ENCODE data around the gene EVI2A.
"Not testable (repeated sequence)": the region's sequence is repeated elsewhere in the genome, so short reads cannot be mapped to it uniquely, and the experiment has no call there.

The EVI2A gene

GRCh38 chr17:31311526-31311925 is 9.9 kb downstream of the EVI2A start:
- DNase-seq = no peak

GRCh38 chr17:31310886-31311285 is 10.5 kb downstream of the EVI2A start:
- DNase-seq = no peak

DNA sequence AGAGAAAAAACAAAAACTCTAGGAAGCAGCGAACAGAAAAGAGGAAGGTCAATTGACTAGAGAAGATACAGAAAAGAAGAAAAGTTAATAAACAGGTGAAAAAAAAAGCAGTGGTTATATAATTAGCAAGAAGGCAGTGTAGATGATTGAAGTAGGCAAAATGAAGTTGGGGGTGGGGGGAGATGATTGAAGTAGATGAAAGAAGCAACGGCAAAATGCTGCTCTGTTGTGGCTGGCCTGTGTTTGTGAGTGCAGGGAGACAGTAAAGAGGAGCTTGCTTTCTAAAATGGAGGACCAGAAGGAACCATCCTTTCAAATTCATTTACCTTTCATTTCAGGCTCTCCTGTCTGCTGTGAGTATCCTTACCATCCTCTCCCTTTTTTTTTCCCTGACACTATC is 11.2 kb downstream of the EVI2A start:
- no peak for DNase-seq

GRCh38 chr17:31309556-31309955 is 11.9 kb downstream of the EVI2A start:
- DNase-seq = no peak

- no peak for DNase-seq
Measured at GRCh38 chr17:31308372-31309334, 12.8 kb downstream of the EVI2A start.

DNA sequence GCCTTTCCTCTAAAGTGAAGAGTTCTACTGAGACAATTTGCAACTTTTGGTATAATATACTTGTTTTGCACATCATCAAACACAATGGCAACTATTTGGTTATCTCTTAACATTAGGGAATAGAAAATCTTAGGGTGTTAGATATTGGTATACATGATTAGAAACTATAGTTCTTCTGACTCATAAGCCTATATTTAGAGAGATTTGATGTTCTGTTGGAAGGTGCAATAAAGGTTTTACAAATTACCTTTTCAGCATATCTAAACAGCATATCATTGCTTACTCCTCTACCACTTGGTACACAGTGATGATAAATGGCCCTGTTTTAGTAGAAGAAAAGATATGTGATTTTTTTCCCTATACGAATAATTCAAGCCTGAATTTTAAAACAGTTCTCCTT is 13.8 kb downstream of the EVI2A start:
- DNase-seq = no peak

DNA sequence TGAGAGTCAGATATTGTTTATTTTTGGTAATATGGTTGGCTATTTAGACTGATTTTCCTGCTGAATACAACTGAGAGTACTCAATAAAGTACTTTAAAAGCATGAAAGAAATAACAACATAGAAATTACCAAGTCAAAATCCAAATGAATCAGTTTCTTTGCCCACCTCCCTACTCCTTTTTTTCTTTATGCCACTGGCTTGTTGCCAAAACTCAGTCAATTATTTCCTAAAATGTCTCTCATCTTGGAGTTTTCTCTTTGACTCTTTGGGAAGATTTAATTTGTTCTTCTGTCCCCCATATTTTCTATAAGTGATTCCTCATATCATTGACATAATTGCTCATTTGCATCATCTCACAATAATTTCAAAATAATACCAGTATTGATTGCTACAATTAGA is 21.8 kb downstream of the EVI2A start:
- no peak for DNase-seq

DNA sequence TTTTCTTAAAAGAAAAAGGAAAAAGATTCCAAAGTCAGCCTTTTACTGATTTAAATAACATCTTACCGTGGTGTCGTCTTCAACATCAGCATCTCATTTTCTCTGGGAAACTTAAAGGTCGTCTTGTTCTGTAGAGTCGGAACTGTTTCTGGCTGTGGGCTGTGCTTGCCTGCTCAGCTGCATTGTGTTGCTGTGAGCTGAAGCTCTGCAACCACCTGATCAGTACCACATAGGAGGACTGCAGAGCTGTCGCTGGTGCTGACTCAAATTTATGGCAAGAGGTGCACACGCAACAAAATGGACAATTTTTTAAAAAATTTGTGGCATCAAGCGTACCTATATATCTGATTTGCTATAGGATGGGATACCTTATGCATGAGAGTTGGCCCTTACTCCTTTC is 24.3 kb downstream of the EVI2A start, which contains the start of gene OMG:
Gene OMG (minus strand): TSS at position 150 of the 400 bp plus-strand sequence. CDS start 908 bp downstream, outside the sequence.
- DNase-seq = no peak

DNA sequence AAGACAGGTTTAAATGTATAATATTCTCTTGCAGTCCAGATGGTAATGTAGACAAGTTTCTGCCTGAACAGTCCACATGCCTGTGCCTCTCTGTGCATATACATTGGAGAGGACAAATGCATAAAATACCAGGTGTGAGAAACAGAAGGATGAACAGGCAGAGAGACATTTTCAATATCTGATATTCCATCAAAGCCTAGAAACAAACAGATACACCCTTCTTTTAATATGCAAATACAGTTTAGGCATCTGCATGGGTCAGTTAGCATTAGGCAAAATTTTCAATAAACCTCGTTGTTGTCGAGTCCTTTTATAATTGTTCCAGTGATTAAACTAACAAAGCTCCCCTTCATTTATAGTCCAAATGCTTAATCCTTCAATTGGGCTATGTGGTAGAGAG is 25.3 kb downstream of the EVI2A start:
- no peak for DNase-seq

DNA sequence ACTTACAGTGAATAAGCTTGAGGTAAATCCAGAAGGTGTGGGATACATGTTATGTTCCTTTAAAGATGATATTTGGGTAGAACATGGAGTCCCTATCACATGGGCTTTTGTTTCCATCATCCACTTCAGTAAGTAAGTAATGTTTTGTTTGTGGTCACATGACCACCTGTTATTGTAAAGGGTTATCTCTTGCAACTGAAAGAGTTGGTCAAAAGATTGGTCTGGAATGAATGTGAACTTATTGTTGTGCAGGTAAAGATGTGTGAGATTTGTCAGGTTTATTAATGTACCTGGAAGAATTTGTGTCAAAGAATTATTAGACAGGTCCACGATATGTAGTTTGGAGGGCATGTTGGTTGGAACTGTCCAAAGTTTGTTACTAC is 25.9 kb downstream of the EVI2A start:
- DNase-seq = no peak

- peak; percentile 77 for DNase-seq
Measured at GRCh38 chr17:31294820-31295488, 26.5 kb downstream of the EVI2A start.

GRCh38 chr17:31294231-31294630 is 27.2 kb downstream of the EVI2A start:
- DNase-seq = no peak

DNA sequence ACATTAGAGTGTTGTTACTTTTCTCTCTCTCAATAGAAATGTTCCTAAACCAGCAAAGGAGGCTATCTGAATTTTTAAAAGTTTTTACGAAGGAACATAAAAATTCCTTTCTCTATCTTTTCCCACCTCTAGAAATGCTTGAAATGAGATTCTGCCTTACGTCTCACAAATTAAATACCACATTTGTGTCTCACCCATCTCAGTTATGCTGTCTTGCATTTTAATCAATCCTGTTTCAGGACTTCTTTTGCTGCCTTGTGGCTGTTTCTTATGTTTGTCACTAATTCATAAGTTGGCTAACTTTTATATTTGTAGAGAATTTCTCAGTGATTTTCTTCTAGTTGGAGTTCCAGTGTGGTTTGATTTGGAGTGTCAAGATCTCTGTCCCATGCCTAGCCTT is 27.8 kb downstream of the EVI2A start:
- peak; percentile 62 for DNase-seq

GRCh38 chr17:31291820-31292219 is 29.6 kb downstream of the EVI2A start:
- peak; percentile 70 for DNase-seq

- DNase-seq = peak; percentile 18
Measured at GRCh38 chr17:31289790-31290189, 31.6 kb downstream of the EVI2A start.

DNA sequence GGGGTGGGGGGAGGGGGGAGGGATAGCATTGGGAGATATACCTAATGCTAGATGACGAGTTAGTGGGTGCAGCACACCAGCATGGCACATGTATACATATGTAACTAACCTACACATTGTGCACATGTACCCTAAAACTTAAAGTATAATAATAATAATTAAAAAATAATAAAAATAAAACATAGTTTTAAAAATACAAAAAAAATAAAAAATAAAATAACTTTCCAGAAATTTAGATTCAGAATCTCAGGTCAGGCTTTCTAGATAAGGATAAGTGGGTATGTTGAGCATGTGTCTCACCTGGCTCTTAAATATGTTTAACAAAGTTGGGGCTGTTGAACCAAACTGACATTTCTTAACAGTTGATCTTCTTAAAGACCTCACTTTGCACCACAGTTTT is 33.5 kb downstream of the EVI2A start:
- DNase-seq = not testable (repeated sequence)

GRCh38 chr17:31286587-31286986 is 34.8 kb downstream of the EVI2A start:
- DNase-seq = no peak

DNA sequence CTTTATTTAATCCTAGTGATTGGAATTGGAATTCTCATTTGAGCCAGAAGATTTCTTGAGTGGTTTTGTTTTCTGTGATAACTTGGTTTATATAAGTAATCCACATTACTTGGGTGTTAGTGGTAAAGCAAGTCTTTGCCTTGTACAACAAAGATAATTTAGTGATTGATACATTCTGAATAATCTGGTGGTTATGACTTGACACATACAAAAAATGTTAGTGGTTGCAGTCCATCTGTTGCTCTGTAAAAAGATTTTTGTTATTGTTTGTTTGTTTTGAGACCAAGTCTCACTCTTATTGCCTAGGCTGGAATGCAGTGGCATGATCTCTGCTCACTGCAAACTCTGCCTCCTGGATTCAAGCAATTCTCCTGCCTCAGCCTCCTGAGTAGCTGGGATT is 37.6 kb downstream of the EVI2A start:
- no peak for DNase-seq

DNA sequence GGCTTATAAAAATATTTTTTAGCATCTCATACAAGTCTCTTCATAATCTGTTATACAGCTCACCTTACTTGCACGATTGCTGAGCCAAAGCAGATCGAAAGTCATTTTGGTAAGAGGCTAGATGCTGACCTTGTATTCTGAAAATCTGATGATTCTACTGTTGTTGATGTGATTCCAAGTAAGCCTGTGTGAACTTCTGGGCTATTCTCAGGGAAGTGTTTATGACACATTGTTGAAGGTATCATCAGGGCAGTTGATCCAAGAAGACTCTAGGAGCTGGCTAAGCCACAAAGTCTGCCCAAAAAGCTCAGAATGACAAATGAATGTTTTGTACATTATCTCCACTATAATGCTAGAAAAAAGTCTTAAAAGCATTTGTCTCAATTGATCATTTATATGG is 40.4 kb downstream of the EVI2A start:
- DNase-seq = no peak

- DNase-seq = no peak
Measured at GRCh38 chr17:31279401-31279800, 42.0 kb downstream of the EVI2A start.

- DNase-seq = no peak
Measured at GRCh38 chr17:31275116-31275515, 46.3 kb downstream of the EVI2A start.

- DNase-seq = no peak
Measured at GRCh38 chr17:31274252-31274651, 47.2 kb downstream of the EVI2A start.

GRCh38 chr17:31273516-31273915 is 47.9 kb downstream of the EVI2A start:
- no peak for DNase-seq

GRCh38 chr17:31272803-31273202 is 48.6 kb downstream of the EVI2A start:
- no peak for DNase-seq
